H9 (cell line): ENCODE data around the gene REC114. TPM values are rescaled to one million over a fixed set of nuclear protein-coding genes. Genes with fewer than 3 reads are reported as not detected.

ENCODE experiments used
- DNase-seq: peaks from one replicate; pipeline ENCODE4 v3.0.0-alpha.2; 2017
- H2AFZ ChIP-seq: one replicate; pipeline ENCODE4 v1.6.1; 2013; ENCODE audit warnings: mild to moderate bottlenecking, low read length, control low read depth, moderate library complexity
- H2AK5ac ChIP-seq: 2 replicates; pipeline ENCODE4 v1.6.1; 2013; ENCODE audit warnings: low read length, control low read depth, mixed read lengths; ENCODE audit not compliant: insufficient read length
- H2BK120ac ChIP-seq: one replicate; pipeline ENCODE4 v1.6.1; 2013; ENCODE audit warnings: low read depth, mild to moderate bottlenecking, low read length, control low read depth, inconsistent platforms; ENCODE audit not compliant: poor library complexity, severe bottlenecking
- H2BK12ac ChIP-seq: 2 replicates; pipeline ENCODE4 v1.6.1; 2013; ENCODE audit warnings: low read length, control low read depth, mixed read lengths, low read depth; ENCODE audit not compliant: insufficient read length
- H2BK15ac ChIP-seq: 2 replicates; pipeline ENCODE4 v1.6.1; 2013; ENCODE audit warnings: low read depth, low read length, control low read depth
- H2BK20ac ChIP-seq: one replicate; pipeline ENCODE4 v1.6.1; 2013; ENCODE audit warnings: low read depth, mild to moderate bottlenecking, low read length, control low read depth, inconsistent platforms; ENCODE audit not compliant: poor library complexity, severe bottlenecking
- H2BK5ac ChIP-seq: 2 replicates; pipeline ENCODE4 v1.6.1; 2013; ENCODE audit warnings: low read length, control low read depth, mixed read lengths; ENCODE audit not compliant: insufficient read length
- H3K14ac ChIP-seq: 2 replicates; pipeline ENCODE4 v1.6.1; 2013; ENCODE audit warnings: low read length, control low read depth; ENCODE audit not compliant: insufficient read depth
- H3K18ac ChIP-seq: 2 replicates; pipeline ENCODE4 v1.6.1; 2013; ENCODE audit warnings: low read depth, mild to moderate bottlenecking, mixed read lengths, low read length, control low read depth; ENCODE audit not compliant: insufficient read length
- H3K23ac ChIP-seq: 2 replicates; pipeline ENCODE4 v1.6.1; 2013; ENCODE audit warnings: low read length, control low read depth, mixed read lengths, low read depth; ENCODE audit not compliant: insufficient read length
- H3K23me2 ChIP-seq: 2 replicates; pipeline ENCODE4 v1.6.1; 2013; ENCODE audit warnings: low read depth, mild to moderate bottlenecking, mixed read lengths, low read length, control low read depth; ENCODE audit not compliant: insufficient read length, poor library complexity, severe bottlenecking
- H3K27ac ChIP-seq: 2 replicates; pipeline ENCODE4 v1.5.1; 2013; ENCODE audit warnings: low read length, control low read depth, mixed read lengths, low read depth; ENCODE audit not compliant: insufficient read length
- H3K27me3 ChIP-seq: 2 replicates; pipeline ENCODE4 v1.6.1; 2013; ENCODE audit warnings: low read length, control low read depth, inconsistent platforms; ENCODE audit not compliant: insufficient read depth
- H3K4ac ChIP-seq: 2 replicates; pipeline ENCODE4 v1.6.1; 2013; ENCODE audit warnings: low read depth, mild to moderate bottlenecking, control low read depth, inconsistent platforms, low read length, moderate library complexity
- H3K4me1 ChIP-seq: 2 replicates; pipeline ENCODE4 v1.6.1; 2013; ENCODE audit warnings: low read length, control low read depth, inconsistent platforms; ENCODE audit not compliant: insufficient read depth
- H3K4me2 ChIP-seq: 2 replicates; pipeline ENCODE4 v1.6.1; 2013; ENCODE audit warnings: low read length, control low read depth, mixed read lengths; ENCODE audit not compliant: insufficient read length, insufficient read depth
- H3K56ac ChIP-seq: 2 replicates; pipeline ENCODE4 v1.6.1; 2013; ENCODE audit warnings: low read depth, mild to moderate bottlenecking, mixed read lengths, low read length, control low read depth; ENCODE audit not compliant: insufficient read length
- H3K79me1 ChIP-seq: 2 replicates; pipeline ENCODE4 v1.6.1; 2013; ENCODE audit warnings: low read depth, mild to moderate bottlenecking, moderate library complexity, low read length, control low read depth, inconsistent platforms; ENCODE audit not compliant: insufficient read depth, poor library complexity, severe bottlenecking
- H3K79me2 ChIP-seq: 2 replicates; pipeline ENCODE4 v1.6.1; 2013; ENCODE audit warnings: low read length, control low read depth, inconsistent platforms; ENCODE audit not compliant: insufficient read depth
- H3K9ac ChIP-seq: 2 replicates; pipeline ENCODE4 v1.6.1; 2013; ENCODE audit warnings: low read length, control low read depth, mixed read lengths; ENCODE audit not compliant: insufficient read length; ENCODE audit errors: extremely low read depth
- H3K9me3 ChIP-seq: one replicate; pipeline ENCODE4 v1.6.1; 2013; ENCODE audit warnings: low read depth, low read length, inconsistent platforms; ENCODE audit not compliant: control insufficient read depth
- H3T11ph ChIP-seq: one replicate; pipeline ENCODE4 v1.6.1; 2013; ENCODE audit warnings: mild to moderate bottlenecking, low read length, control low read depth, inconsistent platforms
- H4K20me1 ChIP-seq: one replicate; pipeline ENCODE4 v1.6.1; 2013; ENCODE audit not compliant: control insufficient read depth, insufficient read length, insufficient read depth
- H4K5ac ChIP-seq: 2 replicates; pipeline ENCODE4 v1.6.1; 2013; ENCODE audit warnings: low read depth, mild to moderate bottlenecking, mixed read lengths, low read length, control low read depth; ENCODE audit not compliant: insufficient read length
- H4K8ac ChIP-seq: replicated peaks from 2 replicates; pipeline ENCODE4 v1.6.1; 2013; ENCODE audit warnings: low read length, control low read depth, mixed read lengths, low read depth; ENCODE audit not compliant: insufficient read length
- H4K91ac ChIP-seq: 2 replicates; pipeline ENCODE4 v1.6.1; 2013; ENCODE audit warnings: low read depth, mild to moderate bottlenecking, moderate library complexity, mixed read lengths, low read length, control low read depth; ENCODE audit not compliant: insufficient read length
- H3K27ac Mint-ChIP-seq, 3 experiments: 2 replicates in 2 of 3; 3 replicates in 1 of 3; pipeline ENCODE4 v1.8.0; 2020 to 2021; ENCODE audit warnings: mixed read lengths in 3 of 3, mild to moderate bottlenecking in 1 of 3, moderate library complexity in 1 of 3
- H3K27me3 Mint-ChIP-seq: 2 replicates; pipeline ENCODE4 v1.8.0; 2021; ENCODE audit warnings: low read depth, mild to moderate bottlenecking, moderate library complexity, mixed read lengths
- H3K36me3 Mint-ChIP-seq, 3 experiments: 2 replicates in 2 of 3; 3 replicates in 1 of 3; pipeline ENCODE4 v1.8.0; 2020 to 2021; ENCODE audit warnings: low read depth in 3 of 3, mixed read lengths in 3 of 3; ENCODE audit not compliant: insufficient read depth in 1 of 3
- H3K4me1 Mint-ChIP-seq, 2 experiments: 2 replicates each; pipeline ENCODE4 v1.8.0; 2020; ENCODE audit warnings: mixed read lengths in 2 of 2
- H3K4me3 Mint-ChIP-seq, 2 experiments: 2 replicates in 1 of 2; 3 replicates in 1 of 2; pipeline ENCODE4 v1.8.0; 2020 to 2021; ENCODE audit warnings: mild to moderate bottlenecking in 2 of 2, mixed read lengths in 2 of 2, moderate library complexity in 1 of 2
- H3K9me3 Mint-ChIP-seq, 2 experiments: 2 replicates in 1 of 2; 3 replicates in 1 of 2; pipeline ENCODE4 v1.8.0; 2020; ENCODE audit warnings: mild to moderate bottlenecking in 2 of 2, mixed read lengths in 2 of 2, moderate library complexity in 1 of 2
- WGBS: extraction: QIAGEN DNeasy Blood & Tissue Kit; methylation state at CpG from one replicate; pipeline ENCODE4 v1.1.7; 2013; ENCODE audit warnings: missing lambda C conversion rate, low lambda C conversion rate, mixed read lengths; ENCODE audit not compliant: insufficient read length; ENCODE audit errors: extremely low coverage; 5-methylcytosine and 5-hydroxymethylcytosine counted together
- total RNA-seq: library from RNA; stranded (reverse); gene quantifications from 2 replicates; pipeline ENCODE4 v1.2.1, GENCODE V29; 2021
- TF ChIP-seq, protein P1 (sequence below): fragments of 200-600 bp; sonication (generic); conservative IDR thresholded peaks from 3 replicates; pipeline ENCODE4 v1.8.0; 2021; ENCODE audit warnings: antibody characterized with exemption, mild to moderate bottlenecking

The REC114 gene
- total RNA-seq, 1 experiment from 2014 or later, result not detected

DNA sequence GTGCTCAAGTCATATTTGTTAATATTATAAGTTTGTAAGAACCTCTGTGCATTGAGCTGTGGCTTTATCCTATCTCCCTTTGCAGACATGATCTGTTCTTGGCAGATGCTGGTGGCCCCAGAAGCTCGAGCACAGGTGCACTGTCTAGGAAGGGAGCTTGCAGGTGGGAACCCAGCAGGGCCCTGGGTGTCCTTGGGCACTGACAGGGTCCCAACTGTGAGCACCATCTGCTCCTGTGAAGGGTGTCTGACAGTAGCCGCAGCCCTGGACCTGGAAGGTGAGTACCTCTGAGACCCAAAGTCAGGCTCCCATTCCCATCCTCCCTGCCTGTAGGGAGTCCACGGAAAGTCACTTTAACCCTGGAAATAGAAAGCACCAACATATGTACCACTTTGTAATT is 2.4 kb upstream of the REC114 start:
- Histone ChIP-seq H3T11ph (no peak overlapping the region), H2BK20ac (no peak overlapping the region), H3K9me3 (no peaks in the 10 kb centered on the region), H3K18ac (no peak overlapping the region), H2BK12ac (no peak overlapping the region), H3K4me1 (no peaks in the 10 kb centered on the region; the same call in 1 of the 2 replicates), H3K79me2 (no peaks in the 10 kb centered on the region), H3K27me3 (no peaks in the 10 kb centered on the region), H4K20me1 (no peaks in the 10 kb centered on the region), H3K79me1 (no peaks in the 10 kb centered on the region), H3K4ac (no peak overlapping the region), H2AK5ac (no peak overlapping the region), H3K23ac (no peak overlapping the region), H3K4me2 (no peak overlapping the region), H4K8ac (no peak overlapping the region), H3K56ac (no peak overlapping the region), H4K91ac (no peak overlapping the region), H2BK15ac (no peak overlapping the region), H3K14ac (no peak overlapping the region; the same call in 1 of the 2 replicates), H3K23me2 (no peaks in the 10 kb centered on the region), H4K5ac (no peak overlapping the region), H3K27ac (no peak overlapping the region), H2BK5ac (no peak overlapping the region), H2AFZ (no peak overlapping the region), H2BK120ac (no peak overlapping the region), H3K9ac (no peak overlapping the region)
- TF ChIP-seq, protein P1, sequence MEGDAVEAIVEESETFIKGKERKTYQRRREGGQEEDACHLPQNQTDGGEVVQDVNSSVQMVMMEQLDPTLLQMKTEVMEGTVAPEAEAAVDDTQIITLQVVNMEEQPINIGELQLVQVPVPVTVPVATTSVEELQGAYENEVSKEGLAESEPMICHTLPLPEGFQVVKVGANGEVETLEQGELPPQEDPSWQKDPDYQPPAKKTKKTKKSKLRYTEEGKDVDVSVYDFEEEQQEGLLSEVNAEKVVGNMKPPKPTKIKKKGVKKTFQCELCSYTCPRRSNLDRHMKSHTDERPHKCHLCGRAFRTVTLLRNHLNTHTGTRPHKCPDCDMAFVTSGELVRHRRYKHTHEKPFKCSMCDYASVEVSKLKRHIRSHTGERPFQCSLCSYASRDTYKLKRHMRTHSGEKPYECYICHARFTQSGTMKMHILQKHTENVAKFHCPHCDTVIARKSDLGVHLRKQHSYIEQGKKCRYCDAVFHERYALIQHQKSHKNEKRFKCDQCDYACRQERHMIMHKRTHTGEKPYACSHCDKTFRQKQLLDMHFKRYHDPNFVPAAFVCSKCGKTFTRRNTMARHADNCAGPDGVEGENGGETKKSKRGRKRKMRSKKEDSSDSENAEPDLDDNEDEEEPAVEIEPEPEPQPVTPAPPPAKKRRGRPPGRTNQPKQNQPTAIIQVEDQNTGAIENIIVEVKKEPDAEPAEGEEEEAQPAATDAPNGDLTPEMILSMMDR, result no peak
- peaks cover 2% of the 10 kb centered on the region; the same call in 1 of the 2 replicates for H3K27me3 Mint-ChIP-seq
- DNase-seq, result no peak
- H3K27ac Mint-ChIP-seq, result no peak overlapping the region
- no peaks in the 10 kb centered on the region for H3K36me3 Mint-ChIP-seq
- peaks cover 11% of the 10 kb centered on the region in 2 experiments for H3K4me1 Mint-ChIP-seq
- WGBS, result no CpG with 5 or more reads among the region's 3 CpGs
- H3K4me3 Mint-ChIP-seq, result no peak overlapping the region
- H3K9me3 Mint-ChIP-seq, result no peaks in the 10 kb centered on the region
